ENCODE data around the gene CDH13.

CDH13 gene

DNA sequence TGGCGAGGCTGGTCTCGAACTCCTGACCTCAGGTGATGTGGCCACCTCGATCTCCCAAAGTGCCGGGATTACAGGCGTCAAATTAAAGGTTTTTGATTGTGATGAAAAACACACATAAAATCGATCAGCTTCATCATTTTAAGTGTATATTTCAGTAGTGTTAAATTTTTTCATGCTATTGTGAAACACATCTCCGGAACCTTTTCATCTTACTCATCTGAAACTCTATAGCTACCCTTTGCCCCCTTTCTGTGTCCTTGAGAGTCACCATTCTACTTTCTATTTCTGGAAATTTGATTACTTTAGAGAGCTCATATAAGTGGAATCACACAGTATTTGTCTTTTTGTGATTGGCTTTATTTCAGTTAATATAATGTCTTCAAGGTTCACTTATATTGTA lies 702.7 kb downstream of the CDH13 start:
- no peak for DNase-seq

- DNase-seq: no peak
These were observed 703.5 kb downstream of the CDH13 start for GRCh38 chr16:83330251-83330650.

DNA sequence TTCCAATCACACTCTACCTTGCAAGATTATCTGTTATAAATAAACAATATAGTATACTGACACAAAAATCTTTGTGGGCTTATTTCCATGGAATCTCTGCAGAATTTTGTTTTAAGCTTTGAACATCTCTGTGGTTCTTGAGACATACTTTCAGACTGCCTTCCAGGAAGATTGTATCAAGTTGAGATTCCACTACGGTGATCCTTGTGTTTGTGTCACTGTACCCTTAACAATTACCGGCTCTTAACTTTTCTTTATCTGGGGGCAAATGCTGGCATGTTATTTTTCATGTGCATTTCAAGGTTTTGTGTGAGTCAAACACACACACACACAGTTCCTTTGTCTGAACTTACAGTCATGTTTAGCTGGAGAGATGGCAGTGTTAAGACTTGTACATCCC lies 708.3 kb downstream of the CDH13 start:
- DNase-seq: no peak

DNA sequence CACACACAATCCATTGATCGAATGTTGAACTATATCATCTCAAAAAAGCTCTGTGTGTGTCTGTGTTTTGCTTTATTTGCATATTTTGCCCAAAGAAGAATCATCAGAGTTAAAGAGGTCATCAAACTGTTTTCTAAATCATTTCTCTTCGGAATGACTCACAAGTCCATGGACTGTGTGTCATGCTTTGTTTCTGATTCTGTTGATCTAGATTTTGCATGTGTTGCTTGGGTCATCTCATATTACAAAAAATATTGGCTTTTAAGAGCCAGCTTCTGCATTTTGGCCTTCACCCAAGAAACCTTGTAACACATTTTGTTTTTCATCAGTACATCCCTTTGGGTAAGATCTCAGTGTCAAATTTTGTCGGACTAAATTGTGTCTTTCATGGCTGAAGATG lies 709.8 kb downstream of the CDH13 start:
- DNase-seq: no peak

GRCh38 chr16:83338138-83338537 lies 711.4 kb downstream of the CDH13 start:
- no peak for DNase-seq

- no peak for DNase-seq
These were observed 712.2 kb downstream of the CDH13 start for GRCh38 chr16:83338941-83339340.

- DNase-seq: no peak
These were observed 717.2 kb downstream of the CDH13 start for GRCh38 chr16:83343935-83344366.

GRCh38 chr16:83345846-83346640 lies 719.3 kb downstream of the CDH13 start:
- DNase-seq: no peak

- no peak for DNase-seq
These were observed 722.2 kb downstream of the CDH13 start for GRCh38 chr16:83348991-83349390.

GRCh38 chr16:83350481-83350880 lies 723.7 kb downstream of the CDH13 start:
- no peak for DNase-seq

GRCh38 chr16:83351846-83352245 lies 725.1 kb downstream of the CDH13 start:
- no peak for DNase-seq

DNA sequence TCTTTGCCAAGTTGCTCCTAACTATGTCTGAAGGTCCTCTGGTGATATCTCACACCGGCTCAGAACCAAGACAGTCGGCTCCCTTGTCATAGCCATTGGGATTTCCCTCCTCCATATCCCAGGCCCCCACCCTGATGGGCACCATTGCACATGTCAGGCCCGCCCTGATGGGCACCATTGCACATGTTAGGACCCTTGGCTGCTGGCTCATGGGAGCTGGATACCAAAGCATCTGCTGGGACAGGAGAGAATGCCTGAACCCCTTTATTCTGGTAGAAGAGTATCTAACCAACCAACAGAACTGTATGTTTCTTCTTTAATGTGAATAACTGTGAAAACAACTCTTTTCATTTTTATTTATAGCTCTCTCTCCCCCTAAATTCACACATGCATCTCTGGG lies 726.5 kb downstream of the CDH13 start:
- DNase-seq: no peak

- DNase-seq: no peak
These were observed 727.2 kb downstream of the CDH13 start for GRCh38 chr16:83354015-83354414.

DNA sequence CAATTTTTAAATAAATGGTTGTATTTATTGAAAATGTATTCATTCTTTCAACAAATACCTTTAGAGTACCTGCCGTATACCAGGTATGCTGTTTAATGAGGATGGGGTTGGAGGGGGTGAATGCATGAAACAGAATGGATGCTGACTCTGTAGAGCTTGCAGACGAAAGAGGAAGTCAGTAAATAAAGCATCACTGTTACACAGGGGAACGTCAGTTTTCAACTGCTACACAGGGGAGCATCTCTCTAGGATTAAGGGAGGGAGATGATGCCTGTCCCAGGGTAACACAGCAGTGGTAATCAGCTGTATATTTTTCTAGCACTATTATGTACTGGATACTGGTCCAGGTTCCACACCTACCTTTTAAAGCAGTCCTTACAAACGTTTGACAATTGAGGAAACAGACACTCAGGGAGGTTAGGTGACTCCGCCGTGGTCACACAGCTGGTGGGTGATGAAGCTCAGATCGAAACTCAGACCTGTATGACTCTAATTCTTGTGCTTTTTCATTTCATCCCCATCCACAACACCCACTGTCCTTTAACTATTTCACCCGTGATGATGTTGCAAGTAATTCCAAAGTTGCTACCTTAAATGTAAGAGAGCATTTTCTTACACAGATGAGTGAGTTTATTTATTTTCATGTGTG lies 728.9 kb downstream of the CDH13 start:
- no peak for DNase-seq

DNA sequence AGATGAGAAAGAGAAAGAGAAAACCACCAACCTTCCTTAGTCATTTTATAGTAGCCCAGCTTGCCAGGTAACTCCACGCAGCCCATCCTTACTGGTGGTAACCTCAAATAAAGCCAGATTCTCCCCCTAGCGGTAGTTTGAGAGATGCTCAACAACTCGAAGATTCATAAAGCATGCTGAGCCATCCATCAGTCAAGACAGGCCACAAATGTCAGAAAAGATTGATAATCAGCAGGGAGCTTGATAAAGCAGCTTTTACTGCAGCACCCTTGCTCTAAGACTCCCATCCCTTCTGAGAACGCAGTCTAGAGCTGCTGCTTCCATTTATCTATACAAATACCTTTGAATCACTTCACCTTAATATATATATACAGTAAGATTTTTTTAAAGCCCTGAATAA lies 729.5 kb downstream of the CDH13 start:
- DNase-seq: no peak

DNA sequence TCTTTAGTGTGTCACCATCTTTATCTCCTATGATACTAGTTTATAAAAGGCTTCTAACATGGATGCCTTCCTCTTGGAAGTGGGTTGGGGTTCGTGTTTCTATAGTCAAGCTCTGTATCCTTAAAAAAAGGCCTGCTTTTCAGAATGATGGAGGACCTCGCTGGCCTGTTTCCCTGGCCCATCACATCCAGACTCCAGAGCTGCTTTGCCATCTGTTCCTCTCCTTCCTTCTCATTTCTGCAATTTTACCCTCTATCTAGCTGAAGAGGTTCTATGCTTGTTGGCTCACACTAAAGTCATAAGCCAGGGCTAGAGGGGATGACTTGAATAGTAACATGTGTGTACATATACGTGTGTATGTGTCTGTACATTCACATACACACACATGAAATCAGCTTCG lies 730.2 kb downstream of the CDH13 start:
- DNase-seq: no peak

DNA sequence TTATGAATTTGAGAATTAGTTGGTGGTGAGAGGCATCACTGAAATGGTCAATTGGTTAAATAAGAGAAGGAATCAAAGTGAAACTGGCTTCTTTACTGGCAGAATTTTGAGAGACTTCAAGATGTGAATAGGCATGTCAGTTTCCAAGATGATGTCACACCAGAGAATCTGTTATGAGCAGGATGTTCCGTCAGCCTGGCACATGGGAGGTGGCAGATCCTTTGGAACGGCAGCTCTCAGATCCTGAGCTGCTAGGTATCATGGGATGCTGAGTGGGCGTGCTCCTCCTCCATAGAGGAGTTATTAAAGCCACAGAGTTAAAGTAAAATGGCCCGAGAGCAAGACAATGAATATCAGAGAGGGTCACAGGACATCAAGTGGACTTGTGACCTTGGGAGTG lies 736.8 kb downstream of the CDH13 start:
- DNase-seq: no peak

DNA sequence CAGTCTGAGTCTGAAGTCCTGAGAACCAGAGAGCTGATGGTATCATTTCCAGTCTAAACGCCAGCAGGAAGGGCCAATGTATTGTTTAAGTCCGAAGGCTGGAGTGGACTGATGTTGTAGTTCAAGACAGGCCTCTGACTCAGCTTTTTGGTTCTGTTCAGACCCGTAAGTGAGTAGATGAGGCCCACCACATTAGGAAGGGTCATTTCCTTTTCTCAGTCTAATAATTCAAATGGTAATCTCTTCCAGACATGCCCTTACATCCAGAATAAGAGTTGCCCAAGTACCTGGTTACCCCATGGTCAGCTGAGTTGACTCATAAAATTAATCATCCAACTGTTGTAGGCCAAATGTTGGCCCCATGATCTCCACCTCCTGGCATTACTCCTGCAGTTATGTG lies 738.4 kb downstream of the CDH13 start:
- DNase-seq: no peak

GRCh38 chr16:83366228-83366627 lies 739.5 kb downstream of the CDH13 start:
- DNase-seq: no peak

DNA sequence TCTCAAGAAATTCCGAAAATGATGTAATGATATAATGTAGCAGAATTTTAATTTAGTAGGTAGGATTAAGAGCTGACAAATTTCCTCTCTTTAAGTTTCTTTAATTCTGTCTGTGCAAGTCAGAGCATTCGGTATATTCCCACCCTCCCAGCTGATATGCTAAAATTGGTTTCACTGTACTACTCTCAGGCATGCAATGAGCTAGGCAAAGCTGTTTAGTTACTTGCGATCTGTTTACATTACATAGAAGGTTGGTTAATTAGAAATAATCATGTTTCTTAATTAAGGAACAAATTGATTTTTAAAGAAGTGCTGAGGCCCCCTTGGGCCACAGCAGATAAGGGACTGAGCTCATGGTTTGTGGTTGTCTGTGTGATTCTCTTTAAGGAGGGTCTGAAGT lies 748.2 kb downstream of the CDH13 start:
- DNase-seq: no peak

- DNase-seq: no peak
These were observed 763.0 kb downstream of the CDH13 start for GRCh38 chr16:83389751-83390150.

GRCh38 chr16:83390759-83391158 lies 764.0 kb downstream of the CDH13 start:
- no peak for DNase-seq

DNA sequence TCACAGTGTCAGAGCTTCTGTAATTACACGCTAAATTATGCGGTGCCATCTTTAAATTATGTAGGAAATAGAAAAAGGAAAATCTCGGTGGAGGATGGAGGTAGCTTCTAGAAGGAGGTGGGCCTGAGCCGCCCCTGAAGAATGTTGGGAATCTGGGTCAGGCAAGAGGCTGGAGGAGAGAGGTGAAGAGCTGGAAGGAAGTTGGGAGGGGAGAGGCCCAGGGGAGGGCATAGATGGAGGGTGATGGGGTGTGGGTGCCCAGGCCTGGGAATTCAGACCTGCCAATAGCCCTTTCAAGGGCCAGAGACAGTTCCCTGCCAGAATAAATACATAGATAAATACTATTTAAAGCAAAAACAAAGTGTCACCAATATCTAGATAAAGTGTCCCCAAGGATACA lies 766.0 kb downstream of the CDH13 start:
- DNase-seq: no peak

DNA sequence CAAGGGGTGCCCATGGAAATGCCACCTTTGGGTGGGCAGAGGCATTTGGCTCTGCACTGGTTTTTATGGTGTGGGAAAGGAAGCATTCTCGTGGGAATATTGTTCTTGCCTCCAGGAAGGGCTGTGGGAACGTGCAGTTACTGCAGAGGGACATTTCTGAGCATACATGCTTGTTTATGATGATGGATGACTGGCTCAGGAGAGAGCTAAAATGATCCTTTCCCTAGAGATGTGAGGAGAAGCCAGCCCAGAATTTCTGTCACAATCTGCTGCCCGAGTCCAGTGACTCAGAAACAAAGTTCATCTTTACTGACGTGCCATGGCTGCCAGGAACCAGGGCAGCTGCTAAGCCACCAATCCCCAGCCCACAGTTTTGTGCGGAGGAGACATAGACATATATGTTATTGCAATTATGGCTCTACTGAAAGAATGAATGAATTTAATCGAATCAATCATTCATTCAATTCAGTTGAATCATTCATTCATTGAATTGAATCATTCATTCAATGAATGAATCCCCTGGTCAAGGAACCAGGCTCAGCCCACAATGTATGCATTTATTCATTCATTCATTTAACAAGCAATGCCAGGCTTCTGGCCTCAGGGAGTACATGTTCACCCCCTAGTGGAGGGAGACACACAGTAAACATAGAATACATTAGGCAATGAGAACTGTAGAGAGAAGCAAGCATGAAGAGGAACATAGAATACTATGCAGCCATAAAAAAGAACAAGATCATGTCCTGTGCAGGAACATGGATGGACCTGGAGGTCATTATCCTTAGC lies 766.6 kb downstream of the CDH13 start:
- DNase-seq: no peak

Data from CD4-positive, alpha-beta T cell treated with Interleukin-6 for 4 hours (primary cell).